ENCODE results near the gene AACS.

Gene AACS

DNA sequence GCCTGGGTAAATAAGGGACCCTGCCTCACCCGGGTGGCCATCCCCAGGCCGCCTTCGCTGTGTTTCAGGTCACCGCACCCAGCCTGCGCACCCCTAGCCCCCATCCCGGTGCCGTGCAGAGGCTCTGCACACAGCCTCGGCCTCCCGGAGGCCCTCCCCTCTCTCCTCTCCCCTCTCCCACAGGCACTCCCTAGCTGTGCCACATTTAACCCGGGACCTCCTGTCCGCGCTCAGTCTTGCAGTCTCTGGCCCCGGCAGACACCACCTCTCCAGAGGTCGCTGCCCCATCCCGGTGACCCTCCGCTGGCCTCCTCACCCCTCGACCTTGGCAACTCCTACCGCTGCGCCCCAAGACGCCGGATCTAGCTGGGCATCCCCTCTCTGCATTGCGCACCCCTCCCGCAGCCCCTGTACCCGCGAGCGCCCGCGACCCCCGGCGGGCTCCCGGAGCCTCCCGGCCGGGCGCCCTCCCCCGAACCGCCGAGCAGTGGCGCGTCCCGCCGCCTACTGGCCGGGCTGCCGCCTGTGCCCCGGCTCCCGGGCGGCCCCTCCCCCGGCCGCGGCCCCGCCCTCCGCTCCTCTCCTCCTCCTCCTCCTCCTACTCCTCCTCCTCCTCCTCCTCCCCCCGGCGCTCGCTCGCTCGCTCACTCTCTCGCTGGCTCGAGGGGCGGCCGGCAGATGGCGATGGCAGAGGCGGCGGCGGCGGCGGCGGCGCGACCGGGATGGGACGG, 120.7 kb downstream of the AACS start, which contains the start of gene TMEM132B:
Gene TMEM132B, plus strand, starts transcription at position 647 of the 731 bp plus-strand sequence.
- peak; percentile 7 for DNase-seq (ENCODE audit: low spot score)

DNA sequence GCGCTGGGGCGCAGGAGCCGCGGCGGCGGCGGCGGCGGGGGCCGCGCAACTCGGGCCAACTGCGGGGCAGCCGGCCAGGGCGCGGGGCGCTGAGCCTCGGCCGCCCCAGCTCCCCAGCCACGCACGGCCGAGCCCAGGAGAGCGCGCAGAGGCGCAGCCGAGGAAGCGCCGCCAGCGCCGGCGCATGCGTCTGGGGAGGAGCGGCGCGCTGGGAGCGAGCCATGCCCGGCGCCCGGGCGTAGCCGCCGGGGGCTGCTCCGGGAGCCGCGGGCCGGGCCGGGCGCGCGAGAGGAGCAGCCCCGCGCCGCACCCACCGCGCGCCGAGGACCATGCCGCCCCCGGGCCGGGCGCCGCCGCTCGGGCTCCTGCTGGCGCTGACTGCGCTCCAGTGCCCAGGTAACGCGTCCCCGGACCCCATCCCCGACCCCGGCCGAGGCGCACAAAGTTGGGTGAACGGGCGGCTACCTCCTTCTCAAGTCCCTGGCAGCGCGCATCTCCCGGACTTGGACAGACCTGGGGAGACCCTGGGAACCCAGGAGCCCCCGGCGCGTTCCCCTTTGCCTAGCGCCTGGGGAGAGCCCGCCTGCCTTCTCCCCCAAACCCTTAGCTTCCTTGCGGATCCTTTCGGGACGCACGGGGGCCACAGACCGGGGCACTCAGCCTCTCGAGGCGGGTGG, 121.4 kb downstream of the AACS start:
- DNase-seq (ENCODE audit: low spot score): no peak

DNA sequence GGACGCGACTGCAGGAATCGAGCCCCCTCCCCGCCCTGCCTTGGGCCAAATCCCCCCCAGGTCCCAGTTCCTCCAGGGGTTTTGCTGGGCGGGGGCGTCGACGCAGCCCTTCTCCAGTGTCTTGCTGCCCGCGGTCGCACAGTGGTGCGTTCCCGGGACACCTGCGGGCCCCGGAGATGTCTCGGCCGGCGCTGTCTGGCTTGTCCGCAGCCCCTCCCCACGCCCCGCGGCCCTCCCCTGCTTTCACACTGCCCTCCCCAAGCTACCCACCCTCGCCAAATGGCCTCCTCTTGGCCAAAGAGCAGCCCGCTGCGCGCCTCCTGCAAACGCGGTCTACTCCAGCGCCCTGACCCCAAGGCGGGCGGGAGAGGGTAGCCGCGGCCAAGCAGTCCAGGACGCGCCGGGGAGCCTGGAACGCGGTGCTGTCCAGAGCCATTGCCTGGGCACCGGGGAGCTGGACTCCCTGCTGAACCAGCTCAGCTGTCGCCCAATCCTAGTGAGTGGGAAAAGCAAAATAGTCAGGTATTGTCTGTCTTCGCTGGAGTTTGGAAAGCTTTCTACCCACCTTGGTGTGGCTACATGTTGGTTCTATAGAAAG, 122.0 kb downstream of the AACS start:
- DNase-seq (ENCODE audit: low spot score): no peak

DNA sequence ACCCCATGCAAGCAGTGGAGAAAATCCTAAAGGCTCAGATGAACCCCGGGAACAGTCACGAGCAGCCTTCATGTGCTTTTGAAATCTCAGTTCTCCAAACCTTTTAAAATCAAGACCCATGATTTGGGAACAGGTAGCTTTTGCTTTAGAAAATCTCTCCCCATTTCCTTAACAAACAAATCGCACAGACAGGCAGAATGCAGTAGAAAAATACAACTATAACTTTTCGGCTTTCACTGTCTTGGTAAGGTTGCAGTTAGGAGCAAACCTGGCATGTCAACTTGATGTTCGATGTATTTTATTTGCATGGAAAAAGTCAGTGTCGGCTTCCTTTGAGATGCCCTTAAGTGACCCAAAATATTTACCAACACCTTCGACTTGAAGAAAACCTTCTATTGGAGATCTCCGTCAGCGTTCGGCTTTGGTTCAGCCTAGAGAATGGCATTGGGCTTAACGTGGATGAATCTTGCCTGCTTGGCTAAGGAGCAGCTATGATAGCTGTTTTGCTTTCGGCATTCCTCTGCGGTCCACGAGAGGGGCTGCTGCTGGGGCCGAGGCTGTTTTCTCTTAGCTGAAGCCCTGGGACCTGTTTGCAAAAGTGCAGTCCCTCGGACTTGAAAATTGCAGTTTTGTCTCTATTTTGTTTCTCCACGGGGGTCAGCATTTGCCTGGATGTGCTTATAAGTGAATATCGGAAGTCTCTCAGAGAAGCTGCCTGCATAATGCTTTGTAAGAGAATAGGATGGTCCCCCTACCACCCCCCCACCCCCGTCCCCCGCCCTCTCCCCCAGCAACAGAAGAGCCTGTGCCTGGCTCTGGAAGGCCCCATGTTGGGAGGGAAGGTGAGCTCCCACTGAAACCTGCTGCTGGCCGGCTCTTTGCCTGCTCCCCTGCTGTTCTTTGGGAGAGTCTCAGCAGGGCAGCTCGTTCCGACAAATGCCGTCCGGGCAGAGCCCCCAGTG, 122.8 kb downstream of the AACS start:
- DNase-seq (ENCODE audit: low spot score): no peak

DNA sequence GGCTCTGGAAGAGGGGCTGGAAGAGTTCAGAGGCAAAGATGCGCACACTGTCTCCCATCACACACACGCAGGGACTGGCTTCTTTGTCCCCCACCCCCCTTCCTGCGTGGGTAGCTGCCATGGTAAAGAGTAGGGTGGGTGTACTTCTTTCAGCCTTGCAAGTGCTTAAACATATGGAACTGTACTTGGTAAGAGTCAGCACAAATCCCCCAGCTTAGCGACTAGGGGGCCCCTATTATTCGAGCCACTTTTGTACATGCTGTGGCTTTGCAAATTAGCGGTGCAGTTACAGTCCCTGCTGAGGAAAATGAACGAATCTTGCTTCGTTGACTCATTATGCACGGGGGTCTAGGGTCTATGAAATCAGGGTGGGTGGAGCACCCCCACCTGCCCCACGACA, 123.8 kb downstream of the AACS start:
- DNase-seq (ENCODE audit: low spot score): no peak

DNA sequence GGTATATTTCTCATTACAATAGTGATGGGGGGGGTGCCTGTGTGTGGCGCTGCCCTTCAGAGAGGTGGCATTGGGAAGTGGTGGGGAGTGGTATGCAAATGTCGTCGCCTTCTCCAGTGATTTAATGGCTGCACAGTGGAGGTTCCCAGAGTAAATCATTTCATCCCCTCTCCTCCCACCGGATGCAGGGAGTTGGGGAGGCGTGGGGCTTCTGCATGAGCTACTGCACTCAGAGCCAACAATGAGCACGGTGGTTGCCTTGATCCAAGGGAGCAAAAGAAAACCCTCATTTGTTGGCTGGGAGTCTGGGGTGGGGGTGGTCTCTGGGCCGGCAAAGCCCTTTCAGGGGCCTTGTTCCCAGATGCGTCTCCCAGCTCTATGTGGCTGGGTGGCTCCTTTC, 124.3 kb downstream of the AACS start:
- no peak for DNase-seq (ENCODE audit: low spot score)

DNA sequence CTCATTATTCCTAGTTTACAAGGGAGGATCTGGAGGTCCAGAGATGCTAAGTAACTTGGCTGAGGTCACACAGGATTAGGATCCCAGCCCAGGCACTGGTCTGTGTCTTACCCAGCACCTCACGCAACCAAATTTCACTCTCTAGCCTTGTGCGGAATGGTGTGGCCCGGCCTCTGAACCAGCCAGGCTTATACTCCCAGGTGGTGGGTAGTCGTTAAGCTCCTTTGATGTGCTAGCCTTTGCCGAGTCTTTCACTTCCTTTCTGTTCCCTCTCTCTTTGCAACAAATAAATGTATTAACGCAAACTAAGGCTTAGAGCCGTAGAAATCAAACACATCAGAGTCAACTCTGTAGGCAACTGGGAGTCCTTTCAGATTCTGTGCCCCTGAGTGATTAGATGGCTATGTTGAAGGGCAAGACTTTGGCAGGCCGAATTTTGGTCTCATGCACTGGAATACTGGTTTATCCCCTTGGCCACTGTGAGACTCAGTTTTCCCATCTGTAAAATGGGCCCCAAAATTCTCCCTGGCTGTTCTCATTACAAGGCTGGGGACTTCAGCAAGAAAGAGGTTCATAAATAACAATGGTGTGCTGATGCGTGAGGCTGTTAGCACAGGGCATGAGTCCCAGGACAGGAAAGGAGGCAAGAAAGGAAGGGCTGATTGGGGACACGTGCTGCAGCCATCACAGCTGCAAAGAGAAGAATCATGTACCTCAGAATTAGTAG, 126.3 kb downstream of the AACS start:
- DNase-seq (ENCODE audit: low spot score): no peak

DNA sequence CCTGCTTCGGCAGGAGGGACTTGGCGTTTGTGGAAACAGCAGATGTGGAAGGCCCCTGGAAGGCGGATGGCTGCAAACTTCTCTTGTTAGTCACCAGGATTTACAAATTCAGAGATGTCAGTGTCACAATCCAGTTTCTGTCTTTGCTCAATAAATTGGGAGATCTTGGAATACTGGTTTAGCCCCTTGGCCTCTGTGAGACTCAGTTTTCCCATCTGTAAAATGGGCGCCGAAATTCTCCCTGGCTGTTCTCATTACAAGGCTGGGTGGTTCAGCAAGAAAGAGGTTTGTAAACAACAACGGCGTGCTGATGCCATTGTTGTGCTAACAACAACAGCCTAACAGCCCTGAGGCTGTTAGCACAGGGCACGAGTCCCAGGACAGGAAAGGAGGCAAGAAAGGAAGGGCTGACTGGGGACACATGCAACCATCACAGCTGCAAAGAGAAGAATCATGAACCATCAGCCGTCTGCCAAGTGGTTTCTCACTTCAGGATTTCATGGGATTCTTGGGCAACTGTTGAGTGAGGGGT, 127.5 kb downstream of the AACS start:
- DNase-seq (ENCODE audit: low spot score): no peak
